GM23248 (cell line): ENCODE results near the gene TRAF6. TPM values are rescaled to one million over a fixed set of nuclear protein-coding genes. Genes with fewer than 3 reads are reported as not detected.

ENCODE experiments used
- DNase-seq: peaks from one replicate; pipeline ENCODE4 v3.0.0-alpha.2; 2015
- H2AFZ ChIP-seq: fragments of 200-600 bp; sonication (generic); 2 replicates; pipeline ENCODE4 v1.6.1; 2016; ENCODE audit warnings: antibody characterized with exemption
- H3F3A ChIP-seq: fragments of 200-600 bp; sonication (generic); 2 replicates; pipeline ENCODE4 v1.6.1; 2016; ENCODE audit warnings: mild to moderate bottlenecking, antibody characterized with exemption, mixed run types; ENCODE audit not compliant: insufficient read depth
- H3K27ac ChIP-seq: fragments of 200-600 bp; sonication (generic); 2 replicates; pipeline ENCODE4 v1.5.1; 2016; ENCODE audit warnings: mild to moderate bottlenecking
- H3K27me3 ChIP-seq: fragments of 200-600 bp; sonication (generic); replicated peaks from 2 replicates; pipeline ENCODE4 v1.6.1; 2016; ENCODE audit warnings: mild to moderate bottlenecking; ENCODE audit not compliant: insufficient read depth
- H3K36me3 ChIP-seq: fragments of 200-600 bp; sonication (generic); 2 replicates; pipeline ENCODE4 v1.6.1; 2016; ENCODE audit warnings: low read depth, mild to moderate bottlenecking
- H3K4me1 ChIP-seq: fragments of 200-600 bp; sonication (generic); 2 replicates; pipeline ENCODE4 v1.6.1; 2016; ENCODE audit warnings: mild to moderate bottlenecking; ENCODE audit not compliant: insufficient read depth
- H3K4me2 ChIP-seq: fragments of 200-600 bp; sonication (generic); one replicate; pipeline ENCODE4 v1.6.1; 2016; ENCODE audit warnings: mild to moderate bottlenecking; ENCODE audit not compliant: unreplicated experiment
- H3K4me3 ChIP-seq: fragments of 200-600 bp; sonication (generic); 2 replicates; pipeline ENCODE4 v1.5.1; 2016; ENCODE audit warnings: mild to moderate bottlenecking
- H3K79me2 ChIP-seq: fragments of 200-600 bp; sonication (generic); 2 replicates; pipeline ENCODE4 v1.6.1; 2016; ENCODE audit warnings: mild to moderate bottlenecking; ENCODE audit not compliant: insufficient read depth
- H3K9ac ChIP-seq: fragments of 200-600 bp; sonication (generic); 2 replicates; pipeline ENCODE4 v1.6.1; 2016; ENCODE audit warnings: mild to moderate bottlenecking
- H3K9me2 ChIP-seq: fragments of 200-600 bp; sonication (generic); 2 replicates; pipeline ENCODE4 v1.6.1; 2016; ENCODE audit warnings: mixed run types, mild to moderate bottlenecking, moderate library complexity; ENCODE audit not compliant: insufficient read depth
- H3K9me3 ChIP-seq: fragments of 200-600 bp; sonication (generic); one replicate; pipeline ENCODE4 v1.6.1; 2017; ENCODE audit warnings: low read depth
- H4K20me1 ChIP-seq: fragments of 200-600 bp; sonication (generic); 2 replicates; pipeline ENCODE4 v1.6.0; 2016; ENCODE audit not compliant: insufficient read depth
- EZH2 ChIP-seq: fragments of 200-600 bp; sonication (generic); IDR thresholded peaks from 2 replicates; pipeline ENCODE4 v1.6.1; 2018; ENCODE audit warnings: antibody characterized with exemption, mild to moderate bottlenecking; ENCODE audit not compliant: insufficient read depth, poor library complexity, severe bottlenecking
- EZH2phosphoT487 ChIP-seq: fragments of 200-600 bp; sonication (generic); IDR thresholded peaks from 2 replicates; pipeline ENCODE4 v1.6.1; 2018; ENCODE audit warnings: antibody characterized with exemption, moderate library complexity, mild to moderate bottlenecking, low read depth; ENCODE audit not compliant: insufficient read depth
- WGBS, 2 experiments: methylation state at CpG; one replicate each; pipeline ENCODE4 v1.1.6; 2015 to 2017; ENCODE audit warnings: low lambda C conversion rate in 2 of 2, low coverage in 1 of 2; ENCODE audit errors: missing lambda C conversion rate in 2 of 2; 5-methylcytosine and 5-hydroxymethylcytosine counted together
- in situ Hi-C: fragments of 300-500 bp; cut with MboI; formaldehyde crosslinking; loops from 2 replicates; pipeline ENCODE4 v1.15.0; 2020
- polyA plus RNA-seq: library from polyadenylated mRNA; unstranded; fragments of >200 nt; fragmentation: Nextera tagmentation; extraction: Ambion mirVana; gene quantifications from 2 replicates; pipeline ENCODE4 v1.2.1, GENCODE V29; 2016
- total RNA-seq: library from RNA; depleted of rRNA; stranded (reverse); fragments of >200 nt; shearing (Covaris generic); gene quantifications from 2 replicates; pipeline ENCODE4 v1.2.3, GENCODE V29; 2014

Gene TRAF6
- total and polyA plus RNA-seq, 2 experiments from 2014 or later, result 7.2 to 7.9 TPM

- Histone ChIP-seq H3K27me3 (no peaks in the 10 kb centered on the region), H2AFZ (peak overlapping the region; percentile 55), H3K79me2 (no peaks in the 10 kb centered on the region), H3K27ac (peak overlapping the region; percentile 95), H3K4me2 (peak overlapping the region; percentile 66), H4K20me1 (no peaks in the 10 kb centered on the region), H3K4me1 (peaks cover 47% of the 10 kb centered on the region), H3K36me3 (no peaks in the 10 kb centered on the region; the same call in 1 of the 2 replicates), H3K9me2 (no peaks in the 10 kb centered on the region), H3F3A (peaks cover 29% of the 10 kb centered on the region), H3K9ac (peak overlapping the region; percentile 85), H3K9me3 (no peaks in the 10 kb centered on the region), H3K4me3 (peak overlapping the region; percentile 8; the same call in 1 of the 2 replicates)
- TF ChIP-seq EZH2phosphoT487, result no peak; the same call in 1 of the 2 replicates
- no peak for TF ChIP-seq EZH2
- WGBS, 2 experiments, result 1 to 2% methylated on average over 11 of the region's 11 CpGs
- peak; percentile 98 for DNase-seq
- in situ Hi-C loops, result no loop called here
Observed at GRCh38 chr11:36455658-36456111, 54.4 kb downstream of the TRAF6 start.

GRCh38 chr11:36454941-36455631 lies 55.0 kb downstream of the TRAF6 start:
- H3K4me1 ChIP-seq, result peaks cover 47% of the 10 kb centered on the region
- 69 to 72% methylated on average over 15 to 17 of the region's 17 CpGs for WGBS, 2 experiments
- H3K27ac ChIP-seq, result peak overlapping the region; percentile 95
- no peaks in the 10 kb centered on the region for H3K27me3 ChIP-seq
- peaks cover 29% of the 10 kb centered on the region for H3F3A ChIP-seq
- H3K4me2 ChIP-seq, result peak overlapping the region; percentile 66
- H3K79me2 ChIP-seq, result no peaks in the 10 kb centered on the region
- H3K36me3 ChIP-seq, result no peaks in the 10 kb centered on the region; the same call in 1 of the 2 replicates
- peak overlapping the region; percentile 55 for H2AFZ ChIP-seq
- peak overlapping the region; percentile 85 for H3K9ac ChIP-seq
- peak; percentile 55 for DNase-seq
- no peaks in the 10 kb centered on the region for H4K20me1 ChIP-seq
- H3K9me2 ChIP-seq, result no peaks in the 10 kb centered on the region
- H3K9me3 ChIP-seq, result no peaks in the 10 kb centered on the region
- in situ Hi-C loops, result no loop called here
- H3K4me3 ChIP-seq, result peak overlapping the region; percentile 8; the same call in 1 of the 2 replicates
- TF ChIP-seq EZH2phosphoT487 (no peak), EZH2 (no peak)

- TF ChIP-seq EZH2 (no peak), EZH2phosphoT487 (no peak)
- H3F3A ChIP-seq, result peaks cover 29% of the 10 kb centered on the region
- H3K27ac ChIP-seq, result peak overlapping the region; percentile 95
- 91 to 92% methylated on average over 18 of the region's 18 CpGs for WGBS, 2 experiments
- DNase-seq, result no peak
- no peak overlapping the region for H2AFZ ChIP-seq
- in situ Hi-C loops, result no loop called here
- no peak overlapping the region for H3K4me2 ChIP-seq
- no peak overlapping the region for H3K4me3 ChIP-seq
- H3K9me2 ChIP-seq, result no peaks in the 10 kb centered on the region
- no peaks in the 10 kb centered on the region for H3K9me3 ChIP-seq
- no peaks in the 10 kb centered on the region for H3K27me3 ChIP-seq
- no peaks in the 10 kb centered on the region; the same call in 1 of the 2 replicates for H3K36me3 ChIP-seq
- no peaks in the 10 kb centered on the region for H4K20me1 ChIP-seq
- no peaks in the 10 kb centered on the region for H3K79me2 ChIP-seq
- no peak overlapping the region for H3K9ac ChIP-seq
- peaks cover 52% of the 10 kb centered on the region for H3K4me1 ChIP-seq
Observed at GRCh38 chr11:36454551-36454940, 55.5 kb downstream of the TRAF6 start.

GRCh38 chr11:36453678-36454077 lies 56.4 kb downstream of the TRAF6 start:
- in situ Hi-C loops, result no loop called here
- H3K4me1 ChIP-seq, result peaks cover 53% of the 10 kb centered on the region
- H3K9ac ChIP-seq, result no peak overlapping the region

More at GRCh38 chr11:36453678-36454077, 56.4 kb downstream of the TRAF6 start:
- WGBS, 2 experiments, result 81% methylated on average over 3 of the region's 3 CpGs
- Histone ChIP-seq H3K27me3 (no peaks in the 10 kb centered on the region), H3K9me2 (no peaks in the 10 kb centered on the region), H3F3A (peaks cover 29% of the 10 kb centered on the region), H3K9me3 (no peaks in the 10 kb centered on the region), H3K79me2 (no peaks in the 10 kb centered on the region), H3K4me3 (no peak overlapping the region), H3K27ac (no peak overlapping the region), H3K36me3 (no peaks in the 10 kb centered on the region; the same call in 1 of the 2 replicates), H4K20me1 (no peaks in the 10 kb centered on the region), H3K4me2 (no peak overlapping the region), H2AFZ (no peak overlapping the region)
- TF ChIP-seq EZH2phosphoT487, result no peak
- no peak for TF ChIP-seq EZH2
- peak; percentile 59 for DNase-seq
